Hepatocyte (in vitro differentiated cells): ENCODE results near the gene XRCC5.

ENCODE experiments used
- EZH2phosphoT487 ChIP-seq: fragments of 200-600 bp; sonication (generic); IDR thresholded peaks from one replicate; pipeline ENCODE4 v1.6.1; 2018; ENCODE audit warnings: antibody characterized with exemption, mild to moderate bottlenecking, low read depth, moderate library complexity; ENCODE audit not compliant: unreplicated experiment, severe bottlenecking
- TF ChIP-seq, protein P1 (sequence below): fragments of 200-600 bp; sonication (generic); IDR thresholded peaks from 2 replicates; pipeline ENCODE4 v1.5.1; 2016; ENCODE audit warnings: antibody characterized with exemption, mild to moderate bottlenecking; ENCODE audit not compliant: poor library complexity

DNA sequence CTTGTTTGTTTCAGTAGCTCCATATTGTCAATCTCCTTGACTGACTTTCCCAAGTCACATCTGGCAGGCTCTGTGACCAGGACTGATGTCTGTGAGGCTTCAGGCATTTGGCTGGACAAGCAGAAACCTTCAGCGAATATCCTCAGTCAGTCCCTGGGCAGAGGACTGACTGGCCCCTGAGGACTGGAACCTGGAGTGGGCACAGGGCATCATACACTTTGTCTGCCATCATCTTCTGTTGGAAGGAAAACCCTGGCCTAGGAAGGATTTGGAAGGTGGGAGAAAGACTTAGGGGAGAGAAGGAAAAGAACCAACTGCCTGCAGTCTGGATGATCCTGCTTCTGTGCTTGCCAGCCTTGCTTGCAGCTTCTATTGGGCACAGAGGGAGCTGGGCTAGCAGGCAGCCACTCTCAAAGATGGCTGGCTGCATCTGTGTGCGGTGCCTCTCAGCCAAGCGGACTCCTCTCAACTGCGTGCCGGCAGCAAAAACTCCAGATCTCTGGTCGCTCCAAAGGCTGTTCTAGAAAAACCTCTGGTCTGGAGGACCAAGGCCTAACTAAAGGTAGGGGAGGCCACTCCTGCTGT, 136.3 kb downstream of the XRCC5 start:
- TF ChIP-seq, protein P1, sequence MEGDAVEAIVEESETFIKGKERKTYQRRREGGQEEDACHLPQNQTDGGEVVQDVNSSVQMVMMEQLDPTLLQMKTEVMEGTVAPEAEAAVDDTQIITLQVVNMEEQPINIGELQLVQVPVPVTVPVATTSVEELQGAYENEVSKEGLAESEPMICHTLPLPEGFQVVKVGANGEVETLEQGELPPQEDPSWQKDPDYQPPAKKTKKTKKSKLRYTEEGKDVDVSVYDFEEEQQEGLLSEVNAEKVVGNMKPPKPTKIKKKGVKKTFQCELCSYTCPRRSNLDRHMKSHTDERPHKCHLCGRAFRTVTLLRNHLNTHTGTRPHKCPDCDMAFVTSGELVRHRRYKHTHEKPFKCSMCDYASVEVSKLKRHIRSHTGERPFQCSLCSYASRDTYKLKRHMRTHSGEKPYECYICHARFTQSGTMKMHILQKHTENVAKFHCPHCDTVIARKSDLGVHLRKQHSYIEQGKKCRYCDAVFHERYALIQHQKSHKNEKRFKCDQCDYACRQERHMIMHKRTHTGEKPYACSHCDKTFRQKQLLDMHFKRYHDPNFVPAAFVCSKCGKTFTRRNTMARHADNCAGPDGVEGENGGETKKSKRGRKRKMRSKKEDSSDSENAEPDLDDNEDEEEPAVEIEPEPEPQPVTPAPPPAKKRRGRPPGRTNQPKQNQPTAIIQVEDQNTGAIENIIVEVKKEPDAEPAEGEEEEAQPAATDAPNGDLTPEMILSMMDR, result no peak
- TF ChIP-seq EZH2phosphoT487, result no peak
